Stimulated activated CD8-positive, alpha-beta memory T cell treated with anti-CD3 and anti-CD28 coated beads, Interleukin-2, amount 100 ng/mL, for 1 hour (primary cell): ENCODE data around the gene KCNC1.

Experiments
- DNase-seq, 2 donors: peaks; one replicate each; pipeline ENCODE4 v3.0.0-alpha.2; 2020; ENCODE audit warnings: low read depth in 2 of 2

KCNC1 gene

DNA sequence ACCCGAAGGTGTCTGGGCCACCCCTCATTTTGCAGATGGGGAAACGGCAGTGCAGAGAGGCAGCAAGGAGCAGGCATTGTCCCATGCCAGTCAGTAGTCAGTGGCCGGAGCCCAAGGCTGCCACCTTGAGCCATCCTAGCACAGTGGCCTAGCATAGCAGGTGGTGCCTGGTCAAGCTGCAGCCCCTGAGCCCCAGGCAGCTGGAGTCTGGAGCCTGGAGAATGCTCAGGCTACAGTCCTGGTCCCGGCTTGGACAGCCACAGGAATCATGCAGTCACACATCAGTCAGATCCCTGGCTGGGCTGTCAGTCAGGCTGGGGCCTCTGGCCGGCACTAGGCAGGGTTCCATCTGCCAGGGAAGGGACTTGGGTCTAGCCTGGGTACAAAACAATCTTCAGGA, 18.6 kb downstream of the KCNC1 start:
- no peak for DNase-seq

DNA sequence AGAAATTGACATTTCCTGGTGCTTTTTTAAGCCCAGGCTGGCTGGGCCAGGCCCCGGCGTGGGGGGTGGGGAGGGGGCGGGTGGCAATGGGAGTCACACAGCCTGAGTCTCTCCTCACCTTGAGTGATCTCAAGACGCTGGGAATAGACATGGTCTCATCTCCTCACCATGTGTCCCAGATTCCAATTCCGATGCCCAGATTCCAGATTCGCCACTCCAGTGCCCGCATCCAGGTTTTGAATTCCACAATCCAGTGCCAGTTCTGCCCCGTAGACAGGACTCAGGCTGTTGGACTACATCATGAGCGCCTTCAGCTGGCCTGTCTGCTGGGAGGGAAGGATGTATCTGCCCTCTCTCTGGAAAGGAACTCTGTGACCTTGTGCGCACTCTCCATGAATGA, 19.1 kb downstream of the KCNC1 start:
- DNase-seq: no peak

DNA sequence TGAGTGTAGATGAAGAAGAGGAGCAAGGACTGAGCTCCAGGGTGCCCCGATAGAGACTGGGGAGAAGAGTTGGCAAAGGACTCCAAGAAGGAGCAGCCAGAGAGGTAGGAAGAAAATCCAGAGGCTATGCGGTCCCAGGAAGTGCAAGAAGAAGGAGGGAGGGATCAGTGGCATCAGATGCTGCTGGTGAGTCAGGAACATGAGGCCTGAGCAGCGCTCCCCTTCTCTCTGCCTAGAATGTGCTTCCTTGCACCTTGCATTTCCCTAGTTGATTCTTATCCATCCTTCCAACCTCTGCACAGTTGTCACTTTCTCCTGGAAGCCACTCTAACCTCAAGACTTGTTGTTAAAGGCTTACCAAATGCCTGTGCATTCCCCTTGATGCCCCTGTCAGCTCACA, 21.3 kb downstream of the KCNC1 start:
- no peak for DNase-seq

DNA sequence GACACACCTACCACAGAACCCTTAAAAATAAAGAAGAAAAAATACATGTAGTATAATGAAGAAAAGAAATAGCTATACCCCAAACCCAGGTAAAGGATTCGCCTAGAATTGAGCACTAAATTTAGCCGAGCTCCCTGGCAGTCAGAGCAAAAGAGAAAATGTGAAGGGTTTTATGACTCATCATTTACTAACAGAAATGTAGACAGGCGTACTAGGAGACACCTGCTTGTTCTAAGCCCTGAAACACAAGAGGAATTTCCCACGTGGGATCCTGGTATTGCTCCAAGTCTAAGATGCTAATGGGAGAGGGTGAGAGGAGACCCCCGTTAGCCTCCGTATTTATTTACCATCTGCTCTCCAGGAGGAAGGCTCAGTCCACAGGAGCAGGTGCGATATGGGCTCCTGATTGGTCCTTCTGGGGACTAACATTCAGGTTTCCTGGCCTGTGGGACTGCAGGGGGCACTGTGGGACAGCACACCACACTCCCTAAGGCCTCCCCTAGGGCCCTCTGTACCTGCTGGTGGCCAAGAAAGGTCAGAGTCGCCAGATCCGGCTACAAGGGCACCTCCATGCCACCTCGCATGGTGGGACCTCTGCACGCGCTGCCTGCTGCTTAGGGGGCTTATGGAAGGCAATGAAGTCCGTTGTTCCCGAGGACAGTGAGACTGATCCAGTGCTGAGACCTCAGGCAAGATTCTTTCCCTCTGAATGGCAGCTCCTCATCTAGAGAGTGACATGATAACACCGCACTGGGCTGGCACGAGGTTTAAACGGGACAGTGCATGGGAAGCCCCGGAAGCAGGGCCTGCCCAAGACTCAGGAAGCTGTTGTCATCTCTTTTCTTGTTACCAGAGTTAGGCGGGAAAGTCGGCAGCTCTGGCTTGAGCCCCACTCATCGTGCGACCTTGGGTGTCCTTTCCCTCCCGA, 25.8 kb downstream of the KCNC1 start:
- DNase-seq: no peak

DNA sequence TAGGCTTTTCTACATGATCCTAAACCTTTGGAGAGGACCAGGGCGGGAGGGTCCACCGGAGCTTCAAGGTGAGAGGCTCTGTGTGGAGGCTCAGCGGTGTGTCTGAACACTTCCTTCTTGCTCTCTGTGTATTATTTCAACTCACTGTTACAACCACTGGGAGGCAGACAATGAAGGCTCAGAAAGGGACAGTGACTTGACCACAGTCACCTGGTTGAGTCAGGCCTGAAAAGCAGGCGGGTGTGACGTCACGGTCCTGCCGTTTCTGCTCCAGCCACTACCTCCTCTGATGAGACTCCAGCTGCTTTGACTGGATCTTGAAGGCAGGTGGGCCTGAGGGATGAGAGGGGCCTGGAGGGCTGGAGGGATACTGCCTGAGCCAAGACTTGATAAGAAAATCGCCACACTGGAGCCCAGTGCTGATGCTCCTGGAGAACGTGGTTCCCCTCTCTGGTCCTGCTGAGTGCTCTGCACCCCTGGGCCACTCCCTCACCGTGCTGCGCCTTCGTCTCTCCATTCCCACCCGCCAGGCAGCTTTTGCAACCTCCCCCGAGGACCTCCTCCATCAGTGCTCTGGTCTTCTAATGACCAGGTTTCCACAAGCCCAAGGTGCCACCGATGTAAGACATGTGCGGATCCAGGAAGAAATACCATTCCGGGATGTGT, 27.9 kb downstream of the KCNC1 start:
- no peak for DNase-seq

DNA sequence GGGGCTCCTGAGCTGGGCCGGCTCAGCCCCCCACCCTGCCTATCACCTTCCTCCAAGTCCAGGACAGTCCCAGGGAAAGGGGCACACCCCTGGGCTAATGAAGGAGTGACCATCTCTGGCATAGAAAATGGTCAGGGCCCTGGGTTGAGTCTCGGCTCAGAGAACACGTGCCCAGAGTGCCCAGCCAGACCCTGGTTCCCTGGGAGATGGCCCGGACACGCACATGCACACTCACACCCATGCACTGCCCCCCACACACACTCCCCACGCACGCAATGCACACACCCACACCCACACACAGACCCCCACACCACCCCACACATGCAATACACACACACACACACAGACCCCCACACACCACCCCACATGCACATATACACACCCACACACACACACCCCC, 28.7 kb downstream of the KCNC1 start:
- DNase-seq: no peak

DNA sequence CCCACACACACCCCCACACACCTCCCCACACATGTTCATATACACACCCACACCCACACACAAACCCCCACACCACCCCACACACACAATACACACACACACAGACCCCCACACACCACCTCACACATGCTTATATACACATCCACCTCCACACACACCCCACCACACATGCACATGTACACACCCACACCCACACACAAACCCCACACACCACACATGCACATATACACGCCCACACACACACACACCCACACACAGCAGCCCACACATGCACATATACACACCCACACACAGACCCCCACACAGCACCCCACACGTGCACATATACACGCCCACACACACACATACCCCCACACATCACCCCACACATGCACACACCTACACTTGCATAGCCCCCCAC, 29.1 kb downstream of the KCNC1 start:
- no peak for DNase-seq

DNA sequence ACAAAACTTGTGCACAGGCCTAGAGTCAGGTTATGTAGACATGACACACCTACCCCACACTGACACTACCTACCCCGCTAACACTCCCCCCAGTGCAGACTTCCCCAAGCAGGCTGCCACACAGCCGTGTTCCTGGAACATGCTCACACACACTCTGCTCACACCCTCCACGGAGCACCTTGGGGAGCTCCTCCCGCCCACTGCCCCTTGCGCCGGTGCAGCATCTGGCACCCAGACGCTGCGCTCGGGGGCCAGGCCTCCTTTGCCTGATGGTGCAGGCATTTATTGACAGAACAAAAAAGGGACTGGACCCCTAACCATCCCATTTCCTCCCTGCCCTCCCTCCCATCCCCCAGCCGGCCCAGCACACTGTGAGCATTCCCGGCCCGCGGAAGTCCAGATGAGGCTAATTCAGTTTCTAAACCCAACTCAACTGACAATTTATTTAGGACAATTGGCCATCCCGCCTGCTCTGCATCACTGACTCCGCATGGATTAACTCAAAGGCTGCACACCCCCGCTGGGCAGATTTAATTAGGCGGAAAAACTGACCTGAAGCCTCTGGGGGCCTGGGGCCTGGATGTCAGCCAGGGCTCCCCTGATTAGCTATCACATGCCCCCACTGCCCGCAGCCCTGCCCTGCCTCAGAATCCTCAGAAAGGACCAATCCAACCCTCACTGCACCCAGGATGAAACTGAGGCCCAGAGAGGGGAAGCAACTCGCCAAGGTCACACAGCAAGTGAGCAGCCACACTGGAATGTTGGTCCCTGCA, 30.1 kb downstream of the KCNC1 start:
- no peak for DNase-seq

DNA sequence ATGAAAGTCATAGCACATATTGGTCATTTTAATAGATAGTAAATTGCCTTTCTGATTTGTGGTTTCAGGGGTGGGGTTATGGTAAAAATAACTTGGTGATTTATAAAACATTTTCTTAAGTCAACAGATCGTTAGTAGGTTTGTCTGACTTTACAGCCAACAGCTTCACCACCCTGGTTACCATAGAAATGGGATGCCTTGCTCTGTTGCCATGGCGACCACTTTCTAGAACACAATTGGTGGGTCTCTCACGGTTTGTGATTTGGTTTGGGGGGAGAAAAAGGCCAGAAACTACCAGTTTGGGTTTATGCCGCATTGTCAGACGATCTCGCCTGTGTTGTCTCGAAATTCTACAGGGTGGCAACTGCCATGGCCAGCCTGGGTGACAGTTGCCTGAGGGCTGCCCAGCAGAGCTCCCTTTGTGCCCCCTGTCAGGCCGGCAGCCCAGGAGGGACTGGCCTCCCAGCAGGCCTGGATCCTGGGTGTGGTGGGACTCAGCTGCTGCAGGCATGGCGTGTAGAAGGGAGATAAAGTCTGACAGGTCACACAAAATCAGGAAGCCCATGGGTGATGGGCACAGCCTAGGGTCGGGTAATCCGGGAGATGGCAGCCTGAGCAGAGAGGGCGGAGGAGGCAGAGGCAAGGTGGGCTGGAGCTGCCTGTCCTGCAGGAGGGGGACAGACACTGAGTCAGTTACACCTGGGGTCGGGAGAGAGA, 30.9 kb downstream of the KCNC1 start:
- DNase-seq: no peak

DNA sequence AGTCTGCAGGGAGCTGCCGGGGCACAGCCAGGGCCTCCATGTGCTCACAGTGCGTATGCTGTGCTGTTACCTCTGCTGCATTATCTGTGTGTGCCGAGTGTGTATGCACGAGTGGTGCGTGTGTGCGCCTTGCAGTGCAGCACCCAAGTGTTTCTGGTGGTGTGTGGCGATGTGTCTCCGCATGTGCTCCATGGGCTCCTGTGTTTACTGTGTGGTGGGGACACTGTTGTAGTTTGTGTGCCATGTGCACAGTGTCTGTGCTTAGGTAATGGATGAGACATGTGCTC, 31.4 kb downstream of the KCNC1 start:
- no peak for DNase-seq

DNA sequence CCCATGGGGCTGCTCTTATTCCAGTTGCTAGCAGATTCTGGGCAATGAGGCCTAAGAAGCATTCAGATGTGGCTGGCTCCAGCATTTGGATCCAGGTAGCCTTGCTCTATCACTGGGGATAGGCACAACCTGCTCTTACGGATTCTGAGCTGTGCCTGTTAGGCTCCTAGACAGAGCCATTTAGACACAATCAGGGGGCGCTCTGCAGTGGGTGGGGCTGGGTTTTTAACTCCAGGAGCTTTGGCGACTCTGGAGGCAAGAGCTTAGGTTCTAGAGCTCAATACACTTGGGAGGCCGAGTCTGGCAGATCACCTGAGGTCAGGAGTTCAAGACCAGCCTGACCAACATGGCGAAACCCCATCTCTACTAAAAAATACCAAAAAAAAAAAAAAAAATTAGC, 32.0 kb downstream of the KCNC1 start:
- DNase-seq: no peak

DNA sequence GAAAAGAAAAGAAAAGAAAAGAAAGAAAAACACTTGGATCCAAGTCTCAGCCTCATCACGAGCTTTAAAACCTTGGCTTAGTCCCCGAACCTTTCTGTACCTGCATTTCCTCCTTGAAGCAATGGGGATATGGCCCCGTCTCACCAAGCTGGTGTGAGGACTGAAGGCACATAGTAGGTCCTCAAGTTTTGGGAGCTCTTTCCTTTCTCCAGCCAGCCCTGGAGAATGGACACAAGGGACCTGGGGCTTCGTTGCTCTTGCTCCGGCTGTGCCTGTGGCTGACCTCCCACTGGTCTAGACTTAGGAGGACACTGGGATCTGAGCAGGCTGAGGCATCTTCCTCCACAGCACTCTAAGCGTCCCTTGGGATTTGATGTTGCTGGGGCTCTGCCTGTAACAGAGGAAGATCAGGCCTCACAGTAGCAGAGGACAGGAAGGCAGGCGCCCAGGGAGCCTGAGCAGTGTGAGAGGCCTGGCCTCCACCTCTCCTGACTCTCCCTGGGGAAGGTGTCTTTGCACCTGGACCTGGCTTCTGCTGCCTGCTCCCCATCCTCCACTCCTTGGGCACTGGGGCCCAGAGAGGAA, 32.8 kb downstream of the KCNC1 start:
- no peak for DNase-seq

DNA sequence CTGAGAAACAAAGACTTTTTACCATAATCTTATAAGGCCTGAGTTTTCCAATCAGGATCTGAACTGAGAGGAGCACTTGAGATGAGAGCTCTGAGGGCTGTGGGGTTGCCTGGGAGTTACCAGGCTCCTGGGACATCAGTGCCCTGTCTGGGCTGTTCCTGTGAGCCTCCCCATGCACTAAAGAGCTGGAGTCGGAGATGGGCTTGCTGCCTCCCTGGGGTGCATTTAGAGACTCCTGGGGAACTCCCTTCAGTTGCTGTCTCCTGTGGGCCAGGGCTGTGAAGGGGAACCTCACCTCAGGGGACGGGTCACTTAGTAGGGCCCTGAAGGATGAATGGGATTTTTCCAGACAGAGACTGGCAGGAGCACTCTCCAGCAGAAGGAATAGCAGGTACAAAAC, 33.3 kb downstream of the KCNC1 start:
- DNase-seq: no peak

DNA sequence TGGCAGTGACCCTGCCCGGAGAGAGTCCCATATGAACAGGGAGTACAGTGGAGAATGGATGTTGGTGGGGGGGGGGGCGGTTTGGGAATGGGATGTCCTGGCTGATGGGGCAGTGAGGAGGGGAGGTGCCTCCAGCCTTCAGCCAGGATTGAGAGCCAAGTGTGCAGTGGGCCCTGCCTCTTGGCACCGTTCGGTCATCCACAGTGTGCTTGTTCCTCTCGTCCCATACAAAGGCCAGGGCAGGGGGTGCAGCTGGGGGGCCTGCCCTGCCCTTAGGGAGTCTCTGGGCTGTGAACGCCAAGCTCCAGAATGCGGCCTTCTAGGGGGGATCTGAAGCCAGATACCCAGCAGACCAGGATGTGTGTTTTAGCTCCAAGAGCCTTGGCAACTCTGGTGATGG, 34.0 kb downstream of the KCNC1 start:
- no peak for DNase-seq

DNA sequence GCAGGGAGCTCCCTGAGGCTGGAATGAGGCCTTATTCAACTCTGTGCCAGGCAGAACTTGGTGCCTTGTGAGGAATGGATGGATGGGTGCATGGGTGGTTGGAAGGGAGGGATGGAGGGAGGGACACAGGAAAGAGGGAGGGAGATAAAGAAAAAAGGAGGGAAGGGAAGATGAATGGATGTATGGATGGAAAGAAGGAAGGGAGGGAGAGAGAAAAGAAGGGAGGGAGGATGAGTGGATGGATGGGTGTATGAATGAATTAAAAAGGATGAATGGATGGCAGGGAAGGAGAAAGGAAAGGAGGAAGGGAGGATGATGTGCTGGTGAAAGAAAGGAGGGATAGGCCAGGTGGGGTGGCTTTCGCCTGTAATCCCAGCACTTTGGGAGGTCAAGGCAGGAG, 34.6 kb downstream of the KCNC1 start:
- no peak for DNase-seq

DNA sequence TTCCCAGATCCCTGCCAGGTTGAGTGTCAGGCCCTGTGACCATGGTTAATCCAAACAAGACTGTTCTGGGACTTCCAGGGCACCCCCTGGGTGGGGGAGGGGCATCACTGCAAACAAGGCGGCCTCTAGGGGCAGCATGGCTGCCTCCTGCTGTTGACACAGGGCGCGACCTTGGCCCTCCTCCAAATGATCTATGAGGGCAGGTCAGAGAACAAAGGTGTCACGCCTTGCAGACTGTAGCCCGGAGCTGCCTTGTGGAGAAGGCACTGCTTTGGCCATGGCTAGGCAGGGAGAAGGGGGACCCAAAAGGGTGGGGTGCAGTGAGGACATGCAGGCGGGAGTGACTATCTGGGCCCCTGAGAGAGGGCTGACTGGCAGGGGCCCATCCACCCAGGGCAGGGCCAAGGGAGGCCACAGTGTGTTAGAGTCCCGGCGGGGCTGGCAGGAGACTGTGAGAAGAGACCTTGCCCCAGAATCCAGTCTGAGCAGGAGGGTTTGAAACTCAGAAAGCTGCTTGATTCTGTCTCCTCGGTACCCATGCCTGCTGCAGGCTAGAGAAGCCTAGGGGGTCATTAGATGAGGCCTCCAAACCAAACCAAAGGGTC, 35.6 kb downstream of the KCNC1 start:
- no peak for DNase-seq

DNA sequence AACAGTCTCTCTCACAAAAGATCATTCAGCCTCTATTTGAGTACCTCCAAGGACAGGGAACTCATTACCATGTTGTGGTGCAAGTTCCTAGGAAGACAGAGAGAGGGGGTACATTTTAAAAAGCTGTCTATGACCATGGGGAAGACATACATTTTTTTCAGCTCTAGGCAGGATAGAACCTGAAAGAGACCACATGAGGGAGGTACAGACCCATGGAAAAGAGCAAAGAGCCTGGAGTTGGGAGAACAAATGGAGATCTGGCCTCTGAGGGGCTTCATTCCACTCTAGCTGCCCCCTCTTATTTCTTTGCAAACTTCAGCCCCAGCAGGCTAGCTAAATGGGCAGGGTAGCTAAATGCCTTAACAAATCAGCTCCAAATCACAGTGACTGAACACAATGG, 36.3 kb downstream of the KCNC1 start:
- no peak for DNase-seq

DNA sequence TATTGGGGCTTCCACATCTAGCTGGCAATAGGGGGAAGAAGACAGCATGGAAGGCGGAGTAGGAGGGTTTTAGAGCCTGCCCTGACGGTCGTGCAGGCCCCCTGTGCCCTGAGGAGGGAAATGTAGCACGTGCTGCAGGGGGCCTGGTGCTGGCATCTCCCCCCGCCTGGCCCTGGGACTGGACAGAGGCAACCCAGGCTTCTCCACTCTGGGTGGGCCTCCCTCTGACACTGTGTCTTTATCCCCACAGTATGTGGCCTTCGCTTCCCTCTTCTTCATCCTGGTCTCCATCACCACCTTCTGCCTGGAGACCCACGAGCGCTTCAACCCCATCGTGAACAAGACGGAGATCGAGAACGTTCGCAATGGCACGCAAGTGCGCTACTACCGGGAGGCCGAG, 36.8 kb downstream of the KCNC1 start:
- DNase-seq: no peak

DNA sequence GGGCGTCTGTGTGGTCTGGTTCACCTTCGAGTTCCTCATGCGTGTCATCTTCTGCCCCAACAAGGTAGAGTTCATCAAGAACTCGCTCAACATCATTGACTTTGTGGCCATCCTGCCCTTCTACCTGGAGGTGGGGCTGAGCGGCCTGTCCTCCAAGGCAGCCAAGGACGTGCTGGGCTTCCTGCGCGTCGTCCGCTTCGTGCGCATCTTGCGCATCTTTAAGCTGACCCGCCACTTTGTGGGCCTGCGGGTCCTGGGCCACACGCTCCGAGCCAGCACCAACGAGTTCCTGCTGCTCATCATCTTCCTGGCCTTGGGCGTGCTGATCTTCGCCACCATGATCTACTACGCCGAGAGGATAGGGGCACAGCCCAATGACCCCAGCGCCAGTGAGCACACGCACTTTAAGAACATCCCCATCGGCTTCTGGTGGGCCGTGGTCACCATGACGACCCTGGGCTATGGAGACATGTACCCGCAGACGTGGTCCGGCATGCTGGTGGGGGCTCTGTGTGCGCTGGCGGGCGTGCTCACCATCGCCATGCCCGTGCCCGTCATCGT, 37.3 kb downstream of the KCNC1 start:
- DNase-seq: no peak

DNA sequence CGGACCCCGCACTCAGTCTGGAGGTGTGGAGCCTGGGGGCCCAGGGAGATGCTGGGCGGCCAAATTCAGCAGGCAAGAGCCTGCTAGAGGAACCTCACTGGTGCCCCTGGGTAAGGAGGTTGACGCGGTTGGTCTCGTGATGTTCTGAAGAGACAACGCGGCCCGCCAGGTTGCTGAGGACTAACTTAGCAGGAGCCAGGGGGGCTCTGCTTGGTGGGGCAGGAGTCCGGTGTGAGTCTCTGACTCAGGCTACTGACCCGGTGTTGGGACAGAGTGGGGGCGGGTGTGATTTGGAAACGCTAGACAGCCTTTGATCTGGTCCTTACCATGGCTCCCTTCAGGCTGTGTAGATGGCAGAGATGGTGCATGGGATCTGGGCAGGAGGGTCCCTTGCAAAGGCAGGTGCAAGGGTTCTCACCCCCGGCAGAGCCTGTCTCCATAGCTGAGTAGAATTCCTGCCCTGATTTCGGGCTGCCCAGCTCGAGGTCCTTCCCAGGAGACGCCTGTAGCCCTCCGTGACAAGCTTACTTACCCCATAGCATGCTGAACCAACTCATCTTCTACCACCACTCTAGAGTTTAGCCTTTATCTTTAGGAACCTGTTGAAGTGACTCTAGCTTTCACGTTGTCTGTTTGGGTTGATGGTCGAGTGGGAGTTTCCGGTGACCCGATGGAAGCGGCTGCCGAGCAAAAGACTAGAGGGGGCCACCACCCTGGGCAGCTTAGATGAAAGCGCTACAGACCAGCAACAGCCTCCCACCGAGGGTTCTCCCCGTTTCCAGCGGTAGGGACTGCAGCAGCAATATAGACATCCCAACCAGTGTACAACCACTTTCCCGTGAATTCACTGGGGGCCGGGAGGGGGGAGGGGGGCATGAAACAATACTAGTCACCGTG, 38.4 kb downstream of the KCNC1 start:
- no peak for DNase-seq
